ENCODE measurements around the gene UBXN11.

Gene UBXN11

GRCh38 chr1:26345718-26346117 lies 39.3 kb upstream of the UBXN11 start:
- DNase-seq (ENCODE audit: low read depth), result no peak
- TF ChIP-seq, protein P1, sequence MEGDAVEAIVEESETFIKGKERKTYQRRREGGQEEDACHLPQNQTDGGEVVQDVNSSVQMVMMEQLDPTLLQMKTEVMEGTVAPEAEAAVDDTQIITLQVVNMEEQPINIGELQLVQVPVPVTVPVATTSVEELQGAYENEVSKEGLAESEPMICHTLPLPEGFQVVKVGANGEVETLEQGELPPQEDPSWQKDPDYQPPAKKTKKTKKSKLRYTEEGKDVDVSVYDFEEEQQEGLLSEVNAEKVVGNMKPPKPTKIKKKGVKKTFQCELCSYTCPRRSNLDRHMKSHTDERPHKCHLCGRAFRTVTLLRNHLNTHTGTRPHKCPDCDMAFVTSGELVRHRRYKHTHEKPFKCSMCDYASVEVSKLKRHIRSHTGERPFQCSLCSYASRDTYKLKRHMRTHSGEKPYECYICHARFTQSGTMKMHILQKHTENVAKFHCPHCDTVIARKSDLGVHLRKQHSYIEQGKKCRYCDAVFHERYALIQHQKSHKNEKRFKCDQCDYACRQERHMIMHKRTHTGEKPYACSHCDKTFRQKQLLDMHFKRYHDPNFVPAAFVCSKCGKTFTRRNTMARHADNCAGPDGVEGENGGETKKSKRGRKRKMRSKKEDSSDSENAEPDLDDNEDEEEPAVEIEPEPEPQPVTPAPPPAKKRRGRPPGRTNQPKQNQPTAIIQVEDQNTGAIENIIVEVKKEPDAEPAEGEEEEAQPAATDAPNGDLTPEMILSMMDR (IDR thresholded peaks at IDR 0.05; ENCODE audit: low read length, missing control alignments), result no peak
- no peak overlapping the region for H3K4me3 ChIP-seq (replicated peaks; ENCODE audit: low read depth, low read length)

DNA sequence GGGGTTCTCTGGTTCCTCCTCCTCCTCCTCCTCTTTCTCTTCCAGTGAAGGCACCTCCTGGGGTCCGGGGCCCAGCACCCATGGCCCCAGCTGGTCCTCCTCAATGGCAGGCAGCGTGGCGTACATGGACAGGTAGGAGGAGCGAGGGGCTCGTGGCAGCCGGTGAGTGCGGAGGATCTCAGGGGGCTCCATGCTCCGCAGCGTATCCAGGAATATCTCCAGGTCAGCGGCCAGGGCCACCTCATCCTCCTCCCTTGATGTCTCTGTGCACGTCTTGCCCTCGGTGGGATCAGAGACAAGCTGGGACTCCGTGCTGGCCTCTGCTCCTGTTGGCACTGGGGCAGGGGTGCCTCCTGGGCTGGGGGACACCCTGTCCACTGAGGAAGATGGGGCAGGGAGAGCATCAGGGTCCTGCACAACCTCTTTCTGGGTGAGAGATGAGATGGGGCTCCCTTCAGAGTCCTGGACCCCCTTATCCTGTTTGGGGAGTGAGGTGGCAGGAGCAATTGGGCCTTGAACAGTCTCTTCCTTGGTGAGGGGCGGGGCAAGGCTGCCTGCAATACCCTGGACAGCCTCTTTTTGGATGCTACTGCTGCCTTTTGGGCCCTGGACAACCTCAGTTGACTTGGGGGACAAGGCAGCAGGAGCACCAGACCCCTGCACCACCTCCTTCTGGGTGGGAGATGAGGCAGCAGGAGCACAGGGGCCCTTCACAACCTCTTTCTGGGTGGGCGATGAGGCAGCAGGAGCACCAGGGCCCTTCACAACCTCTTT lies 37.9 kb upstream of the UBXN11 start:
- H3K4me3 ChIP-seq (replicated peaks; ENCODE audit: low read depth, low read length), result no peak overlapping the region
- no peak for DNase-seq (ENCODE audit: low read depth)
- TF ChIP-seq, protein P1 (IDR thresholded peaks at IDR 0.05; ENCODE audit: low read length, missing control alignments), result no peak

DNA sequence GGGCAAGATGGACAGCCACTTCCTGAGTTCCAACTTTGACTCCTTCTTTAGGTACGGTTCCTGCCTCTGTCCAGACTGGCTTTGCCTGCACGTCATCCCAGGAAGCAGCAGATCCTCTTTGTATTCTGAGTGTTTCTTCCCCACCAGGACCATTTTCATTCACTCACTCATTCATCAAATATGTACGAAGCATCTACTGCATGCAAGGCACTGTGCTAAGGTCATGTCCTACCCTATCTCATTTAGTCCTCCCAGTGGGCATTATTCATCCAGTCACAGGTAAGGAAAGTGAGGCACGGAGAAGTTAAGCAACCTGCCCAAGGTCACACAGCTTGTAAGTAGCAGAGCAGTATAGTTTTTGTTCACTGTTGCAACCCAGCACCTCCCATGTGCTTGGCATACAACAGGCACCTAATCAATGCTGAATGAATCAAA lies 33.6 kb upstream of the UBXN11 start:
- no peak overlapping the region for H3K4me3 ChIP-seq (replicated peaks; ENCODE audit: low read depth, low read length)
- DNase-seq (ENCODE audit: low read depth), result no peak
- TF ChIP-seq, protein P1 (IDR thresholded peaks at IDR 0.05; ENCODE audit: low read length, missing control alignments), result no peak

DNA sequence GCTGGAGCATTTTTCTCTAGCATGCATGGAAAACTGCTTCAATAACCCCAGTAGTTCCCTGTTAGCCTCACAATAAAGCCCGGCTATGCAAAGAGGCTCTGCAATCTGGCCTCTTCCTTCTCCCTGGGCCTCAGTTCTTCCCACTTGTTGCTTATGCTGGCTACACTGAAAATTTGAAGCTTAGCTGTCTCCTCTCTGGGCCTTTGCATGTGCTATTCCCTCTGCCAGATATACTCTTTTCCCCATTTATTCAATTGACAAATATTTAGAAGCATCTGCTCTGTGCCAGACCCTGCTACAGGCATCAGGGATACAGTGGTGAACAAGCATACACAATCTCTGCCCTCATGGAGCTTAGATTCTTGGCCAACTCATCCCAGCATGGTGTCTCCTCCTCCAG lies 32.2 kb upstream of the UBXN11 start:
- no peak overlapping the region for H3K4me3 ChIP-seq (replicated peaks; ENCODE audit: low read depth, low read length)
- DNase-seq (ENCODE audit: low read depth), result no peak
- TF ChIP-seq, protein P1 (IDR thresholded peaks at IDR 0.05; ENCODE audit: low read length, missing control alignments), result no peak

DNA sequence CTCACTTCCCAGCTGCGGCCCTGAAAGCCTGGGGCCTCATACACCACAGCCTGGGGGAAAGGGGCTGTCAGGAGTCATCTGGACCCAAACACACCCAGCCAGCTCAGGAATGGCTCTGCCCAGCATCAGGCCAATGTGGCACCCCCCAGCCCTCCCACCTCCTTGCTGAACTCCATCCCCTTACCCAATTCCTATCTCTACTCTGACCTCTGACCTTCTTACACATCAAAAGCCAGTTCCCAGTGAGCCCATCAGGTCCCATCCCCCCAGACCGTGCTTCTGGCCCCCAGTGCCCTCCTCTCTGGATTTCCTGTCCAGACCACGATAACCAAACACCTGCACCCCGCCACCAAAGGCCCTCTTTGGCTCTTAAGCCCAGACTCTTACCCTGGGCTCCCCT lies 31.2 kb upstream of the UBXN11 start:
- H3K4me3 ChIP-seq (replicated peaks; ENCODE audit: low read depth, low read length), result no peak overlapping the region
- no peak for DNase-seq (ENCODE audit: low read depth)
- TF ChIP-seq, protein P1 (IDR thresholded peaks at IDR 0.05; ENCODE audit: low read length, missing control alignments), result no peak

DNA sequence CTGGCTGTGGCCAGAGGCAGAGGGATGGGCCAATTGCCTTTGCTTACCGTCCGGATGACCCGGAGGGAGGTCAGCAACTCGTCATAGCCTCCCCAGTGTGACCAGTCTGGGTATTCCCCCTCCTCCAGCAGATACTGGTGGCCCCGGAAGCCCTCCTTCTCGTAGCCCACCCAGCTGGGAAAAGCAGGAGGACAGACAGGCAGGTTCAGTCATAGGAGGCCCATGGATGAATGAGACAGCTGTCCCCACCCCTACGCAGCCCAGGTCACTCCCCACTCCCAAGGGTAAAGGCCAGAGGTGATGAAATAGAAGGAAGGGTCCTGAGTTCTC lies 30.7 kb upstream of the UBXN11 start:
- TF ChIP-seq, protein P1 (IDR thresholded peaks at IDR 0.05; ENCODE audit: low read length, missing control alignments), result no peak

More for the DNA sequence above, 30.7 kb upstream of the UBXN11 start:
- DNase-seq (ENCODE audit: low read depth), result no peak
- no peak overlapping the region for H3K4me3 ChIP-seq (replicated peaks; ENCODE audit: low read depth, low read length)
